Breast epithelium (tissue), 3 donors: Measurements from ENCODE around the gene PBX4.

Experiments used
- POLR2A ChIP-seq: fragments of 450-650 bp; IDR thresholded peaks from one replicate; pipeline ENCODE4 v1.6.1; 2016; ENCODE audit warnings: antibody characterized with exemption, mild to moderate bottlenecking, moderate library complexity
- POLR2AphosphoS5 ChIP-seq, 3 donors: sonication (generic); formaldehyde crosslinking; IDR thresholded peaks; one replicate each; pipeline ENCODE4 v1.6.1; 2017; ENCODE audit warnings: antibody characterized with exemption in 3 of 3
- TF ChIP-seq, protein P1 (sequence below), 3 donors: fragments of 450-650 bp; IDR thresholded peaks; one replicate each; pipeline ENCODE4 v1.5.1; 2016 to 2017; ENCODE audit warnings: antibody characterized with exemption in 3 of 3, mild to moderate bottlenecking in 3 of 3, moderate library complexity in 3 of 3

DNA sequence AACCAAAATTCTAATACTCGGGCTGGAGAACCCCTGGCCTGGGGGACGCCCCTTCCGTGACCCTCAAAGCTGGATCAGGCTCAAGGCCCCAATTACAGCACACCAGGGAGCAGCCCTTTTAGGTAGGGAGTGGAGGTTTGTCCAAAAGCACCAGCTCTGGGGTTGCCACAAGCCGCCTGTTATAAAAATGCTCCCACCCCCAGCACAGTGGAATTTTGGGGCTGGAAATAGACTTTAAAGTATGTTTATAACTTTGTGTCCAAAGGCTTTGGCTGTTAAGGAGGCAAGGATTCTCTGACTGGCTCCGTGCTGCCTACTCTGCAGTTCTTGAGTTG is 25.5 kb upstream of the PBX4 start:
- TF ChIP-seq, protein P1, sequence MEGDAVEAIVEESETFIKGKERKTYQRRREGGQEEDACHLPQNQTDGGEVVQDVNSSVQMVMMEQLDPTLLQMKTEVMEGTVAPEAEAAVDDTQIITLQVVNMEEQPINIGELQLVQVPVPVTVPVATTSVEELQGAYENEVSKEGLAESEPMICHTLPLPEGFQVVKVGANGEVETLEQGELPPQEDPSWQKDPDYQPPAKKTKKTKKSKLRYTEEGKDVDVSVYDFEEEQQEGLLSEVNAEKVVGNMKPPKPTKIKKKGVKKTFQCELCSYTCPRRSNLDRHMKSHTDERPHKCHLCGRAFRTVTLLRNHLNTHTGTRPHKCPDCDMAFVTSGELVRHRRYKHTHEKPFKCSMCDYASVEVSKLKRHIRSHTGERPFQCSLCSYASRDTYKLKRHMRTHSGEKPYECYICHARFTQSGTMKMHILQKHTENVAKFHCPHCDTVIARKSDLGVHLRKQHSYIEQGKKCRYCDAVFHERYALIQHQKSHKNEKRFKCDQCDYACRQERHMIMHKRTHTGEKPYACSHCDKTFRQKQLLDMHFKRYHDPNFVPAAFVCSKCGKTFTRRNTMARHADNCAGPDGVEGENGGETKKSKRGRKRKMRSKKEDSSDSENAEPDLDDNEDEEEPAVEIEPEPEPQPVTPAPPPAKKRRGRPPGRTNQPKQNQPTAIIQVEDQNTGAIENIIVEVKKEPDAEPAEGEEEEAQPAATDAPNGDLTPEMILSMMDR (IDR thresholded peaks at IDR 0.05): no peak
- TF ChIP-seq POLR2A: no peak
- TF ChIP-seq POLR2AphosphoS5 (IDR thresholded peaks at IDR 0.05): no peak
